Endothelial cell of umbilical vein (primary cell): Measurements from ENCODE around the gene NHSL2. TPM values are rescaled to one million over a fixed set of nuclear protein-coding genes. Genes with fewer than 3 reads are reported as not detected.

Experiments
- BruUV-seq: library from RNA; stranded (reverse); fragments of 400-500 nt; replicated peaks from 2 replicates; lab custom pipeline; 2021; lab: Mats Ljungman, UMichigan
- CTCF ChIA-PET: fragments of 300-600, 350-600 bp; sonication (Branson Sonifier 250); formaldehyde crosslinking; loops from one replicate; lab custom pipeline; 2021; ENCODE audit warnings: antibody characterized with exemption, inconsistent platforms; lab: Charles Lee
- POLR2A ChIA-PET: fragments of 300-600, 350-600 bp; sonication (Branson Sonifier 250); formaldehyde crosslinking; loops from one replicate; lab custom pipeline; 2021; ENCODE audit warnings: antibody characterized with exemption, inconsistent platforms; lab: Charles Lee
- DNase-seq: peaks from one replicate; pipeline ENCODE4 v3.0.0-alpha.2; 2011; ENCODE audit warnings: low read depth, low spot score
- FAIRE-seq: peaks from 2 replicates; lab custom pipeline; 2011; peaks lifted over from hg19 to GRCh38; lab: Jason Lieb, UNC
- H2AFZ ChIP-seq: 2 replicates; pipeline ENCODE4 v1.6.0; 2012; ENCODE audit warnings: low read depth, low read length, control low read depth, inconsistent platforms
- H3K27ac ChIP-seq: 2 replicates; pipeline ENCODE4 v1.5.1; 2011; ENCODE audit warnings: low read depth, mild to moderate bottlenecking, control low read depth, low read length, moderate library complexity; ENCODE audit not compliant: insufficient read depth
- H3K27me3 ChIP-seq, 2 experiments: 2 replicates each; pipeline versions ENCODE4 v1.6.0 to v1.6.1; 2011; ENCODE audit warnings: low read length in 2 of 2, mixed read lengths in 1 of 2; ENCODE audit not compliant: control insufficient read depth in 2 of 2, insufficient read depth in 2 of 2
- H3K36me3 ChIP-seq, 2 experiments: 2 replicates in 1 of 2; 3 replicates in 1 of 2; pipeline ENCODE4 v1.5.1; 2011; ENCODE audit warnings: low read length in 2 of 2, mild to moderate bottlenecking in 1 of 2, moderate library complexity in 1 of 2; ENCODE audit not compliant: control insufficient read depth in 2 of 2, insufficient read depth in 2 of 2; ENCODE audit errors: extremely low read depth in 1 of 2
- H3K4me1 ChIP-seq: 3 replicates; pipeline ENCODE4 v1.5.1; 2011; ENCODE audit warnings: mild to moderate bottlenecking, low read length; ENCODE audit not compliant: control insufficient read depth, insufficient read depth; ENCODE audit errors: extremely low read depth
- H3K4me2 ChIP-seq: 2 replicates; pipeline ENCODE4 v1.6.1; 2011; ENCODE audit warnings: low read length, control low read depth, mixed read lengths; ENCODE audit not compliant: insufficient read depth
- H3K4me3 ChIP-seq, 3 experiments: fragments of 200-600 bp in 1 of 3; sonication (generic), shearing (Covaris generic) in 1 of 3; replicated peaks in 1 of 3; 2 replicates each; pipeline ENCODE4 v1.5.1; 2011 to 2016; ENCODE audit warnings: control low read depth in 3 of 3, low read length in 3 of 3, mild to moderate bottlenecking in 2 of 3, inconsistent platforms in 1 of 3, low read depth in 1 of 3, moderate library complexity in 1 of 3; ENCODE audit not compliant: insufficient read depth in 1 of 3
- H3K79me2 ChIP-seq: 2 replicates; pipeline ENCODE4 v1.6.0; 2012; ENCODE audit warnings: low read length, inconsistent platforms; ENCODE audit not compliant: control insufficient read depth, insufficient read depth
- H3K9ac ChIP-seq: replicated peaks from 2 replicates; pipeline ENCODE3; 2011; ENCODE audit warnings: low read length, control low read depth; ENCODE audit not compliant: insufficient read depth; ENCODE audit errors: extremely low read depth
- H3K9me1 ChIP-seq: replicated peaks from 3 replicates; pipeline ENCODE4 v1.6.0; 2011; ENCODE audit warnings: mild to moderate bottlenecking, low read length; ENCODE audit not compliant: control insufficient read depth, insufficient read depth; ENCODE audit errors: extremely low read depth
- H3K9me3 ChIP-seq: replicated peaks from 2 replicates; pipeline ENCODE4 v1.5.1; 2012; ENCODE audit warnings: low read length, inconsistent platforms; ENCODE audit not compliant: control insufficient read depth, insufficient read depth
- H4K20me1 ChIP-seq: replicated peaks from 2 replicates; pipeline ENCODE3; 2011; ENCODE audit warnings: mild to moderate bottlenecking, low read length; ENCODE audit not compliant: control insufficient read depth, insufficient read depth; ENCODE audit errors: extremely low read depth
- CTCF ChIP-seq, 2 donors: IDR thresholded peaks; 1 replicate in 1 of 2; 2 replicates in 1 of 2; pipeline ENCODE4 v1.5.1; 2011; ENCODE audit warnings: low read length in 2 of 2, mild to moderate bottlenecking in 2 of 2, moderate library complexity in 2 of 2, control low read depth in 1 of 2, inconsistent platforms in 1 of 2, low read depth in 1 of 2; ENCODE audit not compliant: insufficient read depth in 1 of 2; ENCODE audit errors: extremely low read depth in 1 of 2
- EZH2 ChIP-seq: IDR thresholded peaks from 2 replicates; pipeline ENCODE4 v1.6.1; 2012; ENCODE audit warnings: borderline replicate concordance, low read depth, mild to moderate bottlenecking, moderate library complexity, low read length, inconsistent platforms; ENCODE audit not compliant: severe bottlenecking
- FOS ChIP-seq: IDR thresholded peaks from 2 replicates; pipeline ENCODE4 v1.6.1; 2011; ENCODE audit warnings: mild to moderate bottlenecking, low read length, moderate library complexity, borderline replicate concordance; ENCODE audit not compliant: insufficient read depth
- GATA2 ChIP-seq: IDR thresholded peaks from 2 replicates; pipeline ENCODE4 v1.7.0; 2011; ENCODE audit warnings: low read depth, mild to moderate bottlenecking, moderate library complexity, mixed read lengths, low read length; ENCODE audit not compliant: insufficient read length, insufficient read depth
- JUN ChIP-seq: IDR thresholded peaks from 2 replicates; pipeline ENCODE4 v1.6.1; 2011; ENCODE audit warnings: borderline replicate concordance, low read depth; ENCODE audit not compliant: insufficient read length, insufficient read depth
- MAX ChIP-seq: IDR thresholded peaks from 2 replicates; pipeline ENCODE4 v1.6.1; 2011; ENCODE audit not compliant: insufficient read depth, insufficient read length
- MYC ChIP-seq: IDR thresholded peaks from one replicate; pipeline ENCODE4 v1.6.1; 2011; ENCODE audit warnings: mild to moderate bottlenecking, low read depth, low read length
- POLR2A ChIP-seq: IDR thresholded peaks from 2 replicates; pipeline ENCODE4 v1.6.1; 2012; ENCODE audit warnings: low read depth, mild to moderate bottlenecking, control low read depth, low read length
- POLR2AphosphoS5 ChIP-seq: IDR thresholded peaks from 2 replicates; pipeline ENCODE4 v1.6.1; 2012; ENCODE audit warnings: low read depth, mild to moderate bottlenecking, control low read depth, low read length, moderate library complexity; ENCODE audit not compliant: insufficient read depth
- dilution Hi-C: fragments of 300-500 bp; cut with MboI; formaldehyde crosslinking; loops from one replicate; pipeline ENCODE4 v1.15.0; 2019; ENCODE audit warnings: low sequenced_read_pairs; ENCODE audit not compliant: extremely low pct_ligation_motif_present
- intact Hi-C: fragments of 100-400 bp; cut with micrococcal nuclease; formaldehyde crosslinking; loops from one replicate; pipeline ENCODE4 v1.10.0; 2022
- polyA plus RNA-seq, 4 experiments: library from polyadenylated mRNA; depleted of rRNA in 3 of 4; stranded (reverse) in 3 of 4; unstranded in 1 of 4; fragments of >200 nt; gene quantifications; 2 replicates each; pipeline versions ENCODE4 v1.2.1 to v1.2.3, GENCODE V29; 2011 to 2012; ENCODE audit warnings: missing spikeins in 1 of 4
- total RNA-seq: library from RNA; stranded (reverse); gene quantifications from 2 replicates; pipeline ENCODE4 v1.2.3, GENCODE V29; 2021

The NHSL2 gene
- total and polyA plus RNA-seq, 2 donors (not counting 3 experiments of a cell fraction or from before 2014, with no cell fraction given) = 23.5 to 49.9 TPM

- FAIRE-seq (no peak), DNase-seq (no peak)
- Histone ChIP-seq H3K36me3 (no peaks in the 10 kb centered on the region), H3K79me2 (no peaks in the 10 kb centered on the region), H3K9me1 (no peaks in the 10 kb centered on the region), H3K27me3 (peaks cover under 1 to 2% of the 10 kb centered on the region in 2 experiments), H3K4me1 (peaks cover 13% of the 10 kb centered on the region), H3K9me3 (no peaks in the 10 kb centered on the region), H4K20me1 (no peaks in the 10 kb centered on the region), H2AFZ (no peak overlapping the region), H3K27ac (no peak overlapping the region), H3K4me2 (no peak overlapping the region), H3K9ac (no peak overlapping the region), H3K4me3 (no peak overlapping the region)
- dilution Hi-C loops (no loop called here), intact Hi-C loops (no loop called here)
- ChIA-PET POLR2A (no interaction called here), CTCF (no interaction called here)
- no peak for TF ChIP-seq FOS
- no peak for TF ChIP-seq MYC
- TF ChIP-seq MAX = no peak
- no peak for TF ChIP-seq POLR2A
- TF ChIP-seq EZH2 = no peak
- TF ChIP-seq JUN = no peak
- no peak for TF ChIP-seq GATA2
- TF ChIP-seq CTCF (IDR thresholded peaks at IDR 0.05; ENCODE audit: extremely low read depth in 1 of 2, insufficient read depth in 1 of 2, low read depth in 1 of 2, low read length in 2 of 2) = no peak
- TF ChIP-seq POLR2AphosphoS5 = no peak
- BruUV-seq = no TSS peak
Observed at GRCh38 chrX:72062916-72063315, 152.3 kb downstream of the NHSL2 start.
